CD4-positive, alpha-beta T cell (primary cell): ENCODE data around the gene PCDHB10. TPM values are rescaled to one million over a fixed set of nuclear protein-coding genes. Genes with fewer than 3 reads are reported as not detected.
"Not testable (repeated sequence)": the region's sequence is repeated elsewhere in the genome, so short reads cannot be mapped to it uniquely, and the experiment has no call there.

ENCODE experiments used
- ATAC-seq: fragments of 200-7000 bp; cut with Tn5 transposase; one replicate; pipeline ENCODE4 v1.10.0; 2022; ENCODE audit warnings: mild to moderate bottlenecking; ENCODE audit not compliant: poor library complexity
- CTCF ChIA-PET: fragments of 350-600 bp; sonication (Branson Sonifier 250); formaldehyde crosslinking; loops from one replicate; lab custom pipeline; 2021; ENCODE audit warnings: antibody characterized with exemption, inconsistent platforms; lab: Charles Lee
- POLR2A ChIA-PET: fragments of 350-600 bp; sonication (Branson Sonifier 250); formaldehyde crosslinking; loops from one replicate; lab custom pipeline; 2021; ENCODE audit warnings: antibody characterized with exemption, inconsistent platforms; lab: Charles Lee
- DNase-seq, 14 experiments: peaks; one replicate each; pipeline ENCODE4 v3.0.0-alpha.2; 2013 to 2020; ENCODE audit warnings: mixed read lengths in 2 of 14
- H3K27ac ChIP-seq, 2 donors: one replicate each; pipeline versions ENCODE4 v1.5.1 to v1.7.0; 2013; ENCODE audit warnings: low read length in 2 of 2, low read depth in 1 of 2, mild to moderate bottlenecking in 1 of 2
- H3K27me3 ChIP-seq, 2 experiments: 1 replicate in 1 of 2; 2 replicates in 1 of 2; pipeline versions ENCODE4 v1.6.1 to v1.7.0; 2013; ENCODE audit warnings: low read length in 2 of 2, control low read depth in 1 of 2, mild to moderate bottlenecking in 1 of 2, moderate library complexity in 1 of 2; ENCODE audit not compliant: insufficient read depth in 2 of 2, control insufficient read depth in 1 of 2
- H3K36me3 ChIP-seq: one replicate; pipeline ENCODE4 v1.6.1; 2013; ENCODE audit warnings: low read length, control low read depth; ENCODE audit not compliant: insufficient read depth
- H3K4me1 ChIP-seq: one replicate; pipeline ENCODE4 v1.6.1; 2013; ENCODE audit warnings: low read length, control low read depth; ENCODE audit not compliant: insufficient read depth
- H3K4me3 ChIP-seq: one replicate; pipeline ENCODE4 v1.5.1; 2013; ENCODE audit warnings: mild to moderate bottlenecking, low read length, moderate library complexity
- H3K9me3 ChIP-seq, 2 experiments: 1 replicate in 1 of 2; 2 replicates in 1 of 2; pipeline versions ENCODE4 v1.6.1 to v1.7.0; 2013; ENCODE audit warnings: low read length in 2 of 2, mild to moderate bottlenecking in 2 of 2, control low read depth in 1 of 2, moderate library complexity in 1 of 2; ENCODE audit not compliant: control insufficient read depth in 1 of 2, insufficient read depth in 1 of 2
- H3K27ac Mint-ChIP-seq: one replicate; pipeline ENCODE4 v1.8.0; 2020; ENCODE audit warnings: mixed read lengths
- H3K27me3 Mint-ChIP-seq: one replicate; pipeline ENCODE4 v1.8.0; 2021; ENCODE audit warnings: mixed read lengths
- H3K36me3 Mint-ChIP-seq: one replicate; pipeline ENCODE4 v1.8.0; 2021; ENCODE audit warnings: low read depth, mixed read lengths
- H3K4me1 Mint-ChIP-seq: one replicate; pipeline ENCODE4 v1.8.0; 2021; ENCODE audit warnings: low read depth, mixed read lengths
- H3K4me3 Mint-ChIP-seq: one replicate; pipeline ENCODE4 v1.8.0; 2020; ENCODE audit warnings: mild to moderate bottlenecking, mixed read lengths
- H3K9me3 Mint-ChIP-seq: one replicate; pipeline ENCODE4 v1.8.0; 2020; ENCODE audit warnings: mixed read lengths
- CTCF ChIP-seq: fragments of 200-600 bp; IDR thresholded peaks from one replicate; pipeline ENCODE4 v1.8.0; 2022; ENCODE audit warnings: antibody characterized with exemption, mild to moderate bottlenecking
- intact Hi-C, 2 experiments: fragments of 100-400 bp; cut with DNase I in 1 of 2; cut with micrococcal nuclease in 1 of 2; formaldehyde crosslinking; loops; one replicate each; pipeline versions ENCODE4 v1.15.1 to v1.9.0; 2023 to 2025; cut with DNase I, micrococcal nuclease
- total RNA-seq, 174 experiments: library from RNA in 2 of 174; stranded (reverse) in 2 of 174; gene quantifications; one replicate each; pipeline ENCODE4 v1.2.3 and lab custom pipeline; 2021 to 2026

PCDHB10 gene
- total RNA-seq, 2 experiments from 2014 or later = not detected

GRCh38 chr5:141157901-141158300, 34.3 kb upstream of the PCDHB10 start:
- DNase-seq, H3K27ac ChIP-seq, POLR2A ChIA-PET, H3K27ac Mint-ChIP-seq, H3K4me1 Mint-ChIP-seq, ATAC-seq, intact Hi-C loops, CTCF ChIA-PET, H3K4me3 ChIP-seq, H3K36me3 ChIP-seq, H3K4me1 ChIP-seq, H3K4me3 Mint-ChIP-seq, H3K36me3 Mint-ChIP-seq: not testable (repeated sequence)
- H3K9me3 Mint-ChIP-seq = peaks cover 19% of the 10 kb centered on the region
- peaks cover 18 to 29% of the 10 kb centered on the region in 2 experiments for H3K9me3 ChIP-seq
- H3K27me3 Mint-ChIP-seq = peaks cover 53% of the 10 kb centered on the region
- peaks cover 15 to 29% of the 10 kb centered on the region in 2 experiments for H3K27me3 ChIP-seq

- H3K4me1 Mint-ChIP-seq = peaks cover 6% of the 10 kb centered on the region
- H3K27ac Mint-ChIP-seq = no peak within 1 kb of the TSS
- DNase-seq = peak in 5 of 14 experiments; percentile 11 to 36 (median 17)
- Histone ChIP-seq H3K9me3 (peaks cover 5 to 13% of the 10 kb centered on the region in 2 experiments), H3K36me3 (no peaks in the 10 kb centered on the region), H3K4me3 (no peak within 1 kb of the TSS), H3K27me3 (peaks cover 12 to 40% of the 10 kb centered on the region in 2 experiments), H3K27ac (no peak within 1 kb of the TSS), H3K4me1 (no peaks in the 10 kb centered on the region)
- peaks cover 7% of the 10 kb centered on the region for H3K9me3 Mint-ChIP-seq
- H3K36me3 Mint-ChIP-seq = no peaks in the 10 kb centered on the region
- ChIA-PET CTCF (no interaction called here), POLR2A (no interaction called here)
- H3K27me3 Mint-ChIP-seq = peaks cover 51% of the 10 kb centered on the region
- H3K4me3 Mint-ChIP-seq = no peak within 1 kb of the TSS
- intact Hi-C loops = no loop called here
- ATAC-seq = no peak
- peak; percentile 37 for TF ChIP-seq CTCF
Observed at GRCh38 chr5:141172381-141173204, 19.6 kb upstream of the PCDHB10 start, which contains the start of gene PCDHB7. Gene PCDHB7, plus strand, starts transcription at chr5:141172644. Its CDS starts 192 bp downstream, at chr5:141172836.

GRCh38 chr5:141174291-141175104, 17.7 kb upstream of the PCDHB10 start:
- DNase-seq, CTCF ChIA-PET, H3K27ac Mint-ChIP-seq, H3K4me1 ChIP-seq, H3K4me1 Mint-ChIP-seq, H3K4me3 Mint-ChIP-seq, POLR2A ChIA-PET, ATAC-seq, H3K36me3 ChIP-seq, H3K9me3 Mint-ChIP-seq, H3K4me3 ChIP-seq, H3K27ac ChIP-seq, intact Hi-C loops, H3K36me3 Mint-ChIP-seq: not testable (repeated sequence)
- Histone ChIP-seq H3K27me3 (peaks cover 18 to 41% of the 10 kb centered on the region in 2 experiments), H3K9me3 (peaks cover 5 to 17% of the 10 kb centered on the region in 2 experiments)
- peaks cover 35% of the 10 kb centered on the region for H3K27me3 Mint-ChIP-seq

GRCh38 chr5:141175933-141176332, 16.2 kb upstream of the PCDHB10 start:
- CTCF ChIA-PET = no interaction called here
- intact Hi-C loops = no loop called here
- H3K27ac Mint-ChIP-seq = no peak overlapping the region
- Histone ChIP-seq H3K27ac (no peak overlapping the region), H3K27me3 (peaks cover 26 to 45% of the 10 kb centered on the region in 2 experiments), H3K9me3 (peaks cover 5 to 24% of the 10 kb centered on the region in 2 experiments), H3K4me3 (no peak overlapping the region), H3K36me3 (no peaks in the 10 kb centered on the region), H3K4me1 (no peaks in the 10 kb centered on the region)
- no peak for TF ChIP-seq CTCF
- POLR2A ChIA-PET = no interaction called here
- DNase-seq (no peak), ATAC-seq (no peak)
- H3K4me1 Mint-ChIP-seq = peaks cover 6% of the 10 kb centered on the region
- H3K4me3 Mint-ChIP-seq = no peak overlapping the region
- no peaks in the 10 kb centered on the region for H3K36me3 Mint-ChIP-seq
- H3K9me3 Mint-ChIP-seq = peaks cover 9% of the 10 kb centered on the region
- H3K27me3 Mint-ChIP-seq = peaks cover 32% of the 10 kb centered on the region

GRCh38 chr5:141177577-141178191, 14.5 kb upstream of the PCDHB10 start, which contains the start of gene PCDHB8:
Gene PCDHB8, plus strand, starts transcription at chr5:141177790. Its CDS starts 245 bp downstream, at chr5:141178035.
- H3K4me1 ChIP-seq, ATAC-seq, H3K4me3 Mint-ChIP-seq, H3K4me3 ChIP-seq, H3K4me1 Mint-ChIP-seq, H3K27ac ChIP-seq, H3K36me3 Mint-ChIP-seq, DNase-seq, intact Hi-C loops, CTCF ChIA-PET, POLR2A ChIA-PET, H3K27ac Mint-ChIP-seq, H3K36me3 ChIP-seq, H3K9me3 Mint-ChIP-seq: not testable (repeated sequence)
- peaks cover 12 to 24% of the 10 kb centered on the region in 2 experiments for H3K9me3 ChIP-seq
- peaks cover 33 to 60% of the 10 kb centered on the region in 2 experiments for H3K27me3 ChIP-seq
- peaks cover 39% of the 10 kb centered on the region for H3K27me3 Mint-ChIP-seq
